Peyer's patch (tissue), 4 donors: Measurements from ENCODE around the gene ASPSCR1. TPM values are rescaled to one million over a fixed set of nuclear protein-coding genes. Genes with fewer than 3 reads are reported as not detected.

Experiments
- DNase-seq, 3 donors: peaks; one replicate each; pipeline ENCODE4 v3.0.0-alpha.2; 2017 to 2019
- H3K27ac ChIP-seq, 4 donors: fragments of 200-600 bp; sonication (generic); one replicate each; pipeline ENCODE4 v1.5.1; 2016 to 2019
- H3K27me3 ChIP-seq, 2 donors: fragments of 200-600 bp; sonication (generic); one replicate each; pipeline ENCODE4 v1.5.1; 2019
- H3K36me3 ChIP-seq, 3 donors: fragments of 200-600 bp; sonication (generic); one replicate each; pipeline ENCODE4 v1.5.1; 2016 to 2019
- H3K4me1 ChIP-seq, 4 donors: fragments of 200-600 bp; sonication (generic); one replicate each; pipeline ENCODE4 v1.5.1; 2016 to 2019
- H3K4me3 ChIP-seq, 4 donors: fragments of 200-600 bp; sonication (generic); 1 replicate in 3 of 4; 2 replicates in 1 of 4; pipeline ENCODE4 v1.5.1; 2016 to 2019; ENCODE audit warnings: mild to moderate bottlenecking in 1 of 4
- H3K9me3 ChIP-seq, 4 donors: fragments of 200-600 bp; sonication (generic); one replicate each; pipeline ENCODE4 v1.5.1; 2016 to 2019; ENCODE audit warnings: mild to moderate bottlenecking in 1 of 4
- POLR2A ChIP-seq, 2 donors: fragments of 450-650 bp; IDR thresholded peaks; one replicate each; pipeline ENCODE4 v1.5.1; 2017; ENCODE audit warnings: antibody characterized with exemption in 2 of 2, mild to moderate bottlenecking in 2 of 2, moderate library complexity in 2 of 2
- total RNA-seq, 4 donors: library from RNA; depleted of rRNA; stranded (reverse); fragments of >200 nt; gene quantifications; one replicate each; pipeline ENCODE4 v1.1.0, GENCODE V29; 2016
- TF ChIP-seq, protein P1 (sequence below), 6 experiments: fragments of 450-650 bp in 4 of 6; fragments of 200-600 bp in 2 of 6; sonication (generic) in 1 of 6; IDR thresholded peaks; one replicate each; pipeline ENCODE4 v1.5.1; 2017 to 2019; ENCODE audit warnings: antibody characterized with exemption in 6 of 6, mild to moderate bottlenecking in 3 of 6, moderate library complexity in 1 of 6

The ASPSCR1 gene
- total RNA-seq, 4 donors from 2014 or later, result 31.6 to 70.1 (median 49.9) TPM

DNA sequence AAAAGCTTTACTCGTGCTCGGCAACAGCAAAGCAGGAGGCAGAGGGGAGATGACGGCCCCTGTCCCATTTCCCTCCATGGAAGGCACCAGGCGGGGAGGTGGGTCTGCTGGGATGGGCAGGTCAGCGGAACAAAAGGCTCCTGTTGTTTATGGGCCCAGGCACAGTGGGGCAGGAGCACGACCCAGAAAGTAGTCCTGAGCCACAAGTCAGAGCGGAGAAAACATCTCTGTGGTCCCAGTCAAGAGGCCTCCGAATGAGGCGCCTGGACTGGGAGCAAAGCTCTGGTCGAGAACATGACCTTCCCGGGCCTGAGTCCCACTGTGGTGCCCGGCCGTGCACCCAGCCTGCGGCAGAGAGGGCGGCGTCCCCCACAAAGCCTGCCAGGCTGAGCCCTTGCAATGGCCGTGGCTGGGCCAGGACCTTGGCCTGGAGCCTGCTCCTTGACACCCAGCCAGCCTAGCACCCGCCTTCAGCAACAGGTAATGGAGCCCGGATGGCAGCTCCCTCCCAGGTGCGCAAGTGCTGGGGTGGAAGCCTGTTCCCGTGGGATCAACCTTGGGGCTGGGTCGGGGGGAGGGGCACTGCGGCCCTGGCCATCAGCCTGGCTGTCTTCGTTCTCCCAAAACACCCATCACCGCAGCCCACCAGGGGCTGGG is 70.6 kb downstream of the ASPSCR1 start:
- H3K4me3 ChIP-seq, result no peak overlapping the region
- TF ChIP-seq, protein P1, sequence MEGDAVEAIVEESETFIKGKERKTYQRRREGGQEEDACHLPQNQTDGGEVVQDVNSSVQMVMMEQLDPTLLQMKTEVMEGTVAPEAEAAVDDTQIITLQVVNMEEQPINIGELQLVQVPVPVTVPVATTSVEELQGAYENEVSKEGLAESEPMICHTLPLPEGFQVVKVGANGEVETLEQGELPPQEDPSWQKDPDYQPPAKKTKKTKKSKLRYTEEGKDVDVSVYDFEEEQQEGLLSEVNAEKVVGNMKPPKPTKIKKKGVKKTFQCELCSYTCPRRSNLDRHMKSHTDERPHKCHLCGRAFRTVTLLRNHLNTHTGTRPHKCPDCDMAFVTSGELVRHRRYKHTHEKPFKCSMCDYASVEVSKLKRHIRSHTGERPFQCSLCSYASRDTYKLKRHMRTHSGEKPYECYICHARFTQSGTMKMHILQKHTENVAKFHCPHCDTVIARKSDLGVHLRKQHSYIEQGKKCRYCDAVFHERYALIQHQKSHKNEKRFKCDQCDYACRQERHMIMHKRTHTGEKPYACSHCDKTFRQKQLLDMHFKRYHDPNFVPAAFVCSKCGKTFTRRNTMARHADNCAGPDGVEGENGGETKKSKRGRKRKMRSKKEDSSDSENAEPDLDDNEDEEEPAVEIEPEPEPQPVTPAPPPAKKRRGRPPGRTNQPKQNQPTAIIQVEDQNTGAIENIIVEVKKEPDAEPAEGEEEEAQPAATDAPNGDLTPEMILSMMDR (IDR thresholded peaks at IDR 0.05), result no peak
- TF ChIP-seq POLR2A (IDR thresholded peaks at IDR 0.05), result no peak
- no peak for DNase-seq
- peaks cover 0 to 31% (median 0%) of the 10 kb centered on the region in 3 donors for H3K36me3 ChIP-seq
- H3K9me3 ChIP-seq, result no peaks in the 10 kb centered on the region
- H3K4me1 ChIP-seq, result peaks cover 0 to 21% (median 20%) of the 10 kb centered on the region in 4 donors
- H3K27ac ChIP-seq, result no peak overlapping the region
- no peaks in the 10 kb centered on the region for H3K27me3 ChIP-seq

DNA sequence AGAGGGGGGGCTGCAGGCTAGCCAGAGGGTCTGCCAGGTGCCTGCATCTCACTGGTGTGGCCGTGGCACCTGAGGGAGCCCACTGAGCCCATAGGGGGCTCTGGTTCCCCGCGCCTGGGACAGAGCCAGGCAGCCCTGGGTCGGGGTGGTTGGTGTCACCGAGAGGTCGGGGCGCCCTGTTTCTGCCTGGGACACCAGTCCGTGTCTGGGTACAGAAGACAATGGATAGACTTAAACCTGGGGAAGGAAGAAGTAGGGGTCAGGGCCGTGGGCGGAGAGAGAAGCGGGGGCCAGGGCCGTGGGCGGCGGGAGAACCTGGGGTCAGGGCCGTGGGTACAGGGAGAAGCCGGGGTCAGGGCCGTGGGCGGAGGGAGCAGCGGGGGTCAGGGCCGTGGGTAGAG is 71.1 kb downstream of the ASPSCR1 start:
- Histone ChIP-seq H3K9me3 (no peaks in the 10 kb centered on the region), H3K27ac (no peak overlapping the region), H3K27me3 (no peaks in the 10 kb centered on the region), H3K4me3 (no peak overlapping the region), H3K4me1 (peaks cover 0 to 27% (median 23%) of the 10 kb centered on the region in 4 donors), H3K36me3 (peaks cover 0 to 32% (median 0%) of the 10 kb centered on the region in 3 donors)
- no peak for TF ChIP-seq POLR2A (IDR thresholded peaks at IDR 0.05)
- TF ChIP-seq, protein P1 (IDR thresholded peaks at IDR 0.05), result no peak
- no peak for DNase-seq

DNA sequence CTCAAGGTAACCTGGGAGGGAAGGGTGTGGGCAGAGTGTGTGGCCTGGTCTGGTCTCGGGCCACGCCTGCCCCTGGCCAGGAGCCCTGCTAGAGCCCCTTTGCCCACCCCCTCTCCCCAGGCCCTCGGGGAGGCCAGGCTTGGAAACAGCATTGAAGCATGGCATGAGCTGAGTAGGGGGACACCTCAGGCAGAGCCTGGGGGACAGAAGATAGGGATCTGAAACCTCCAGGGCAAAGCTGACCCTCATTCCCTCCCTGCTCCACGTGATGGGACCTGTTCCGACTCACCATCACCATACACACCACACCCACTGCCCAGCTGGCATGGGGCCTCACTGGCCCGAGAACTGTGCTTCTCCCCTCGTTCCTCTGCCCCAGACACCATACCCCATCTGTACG is 71.7 kb downstream of the ASPSCR1 start:
- Histone ChIP-seq H3K27me3 (no peaks in the 10 kb centered on the region), H3K27ac (no peak overlapping the region), H3K9me3 (no peaks in the 10 kb centered on the region), H3K4me1 (peaks cover 0 to 31% (median 23%) of the 10 kb centered on the region in 4 donors), H3K4me3 (no peak overlapping the region), H3K36me3 (peaks cover 0 to 37% (median 0%) of the 10 kb centered on the region in 3 donors)
- TF ChIP-seq, protein P1 (IDR thresholded peaks at IDR 0.05), result no peak
- TF ChIP-seq POLR2A (IDR thresholded peaks at IDR 0.05), result no peak
- no peak for DNase-seq

DNA sequence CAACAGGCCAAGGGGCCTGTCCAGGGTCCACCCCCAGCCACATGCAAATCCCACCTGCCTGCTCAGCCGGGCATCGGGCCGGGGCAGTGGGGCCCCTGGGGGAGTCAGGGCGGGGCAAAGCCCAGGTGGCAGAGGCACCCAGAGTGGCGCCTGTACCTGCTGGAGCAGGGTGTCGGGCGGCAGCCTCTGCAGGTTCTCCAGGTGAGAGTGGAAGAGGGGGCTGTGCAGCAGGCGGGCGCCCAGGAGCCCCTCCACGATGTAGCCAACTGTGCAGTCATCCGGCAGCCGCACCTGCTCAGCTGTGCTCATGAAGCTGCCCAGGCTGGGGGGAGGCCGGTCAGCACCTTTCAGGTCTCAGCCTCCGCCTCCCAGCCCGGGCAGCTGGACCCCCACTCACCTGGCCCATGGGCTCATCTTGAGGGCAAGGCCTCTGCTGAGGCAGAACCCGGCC is 72.1 kb downstream of the ASPSCR1 start:
- no peak for TF ChIP-seq POLR2A (IDR thresholded peaks at IDR 0.05)
- TF ChIP-seq, protein P1 (IDR thresholded peaks at IDR 0.05), result no peak
- no peaks in the 10 kb centered on the region for H3K27me3 ChIP-seq
- H3K9me3 ChIP-seq, result no peaks in the 10 kb centered on the region
- no peak overlapping the region for H3K4me3 ChIP-seq
- peaks cover 0 to 42% (median 0%) of the 10 kb centered on the region in 3 donors for H3K36me3 ChIP-seq
- peaks cover 0 to 31% (median 23%) of the 10 kb centered on the region in 4 donors for H3K4me1 ChIP-seq
- no peak overlapping the region for H3K27ac ChIP-seq
- no peak for DNase-seq

DNA sequence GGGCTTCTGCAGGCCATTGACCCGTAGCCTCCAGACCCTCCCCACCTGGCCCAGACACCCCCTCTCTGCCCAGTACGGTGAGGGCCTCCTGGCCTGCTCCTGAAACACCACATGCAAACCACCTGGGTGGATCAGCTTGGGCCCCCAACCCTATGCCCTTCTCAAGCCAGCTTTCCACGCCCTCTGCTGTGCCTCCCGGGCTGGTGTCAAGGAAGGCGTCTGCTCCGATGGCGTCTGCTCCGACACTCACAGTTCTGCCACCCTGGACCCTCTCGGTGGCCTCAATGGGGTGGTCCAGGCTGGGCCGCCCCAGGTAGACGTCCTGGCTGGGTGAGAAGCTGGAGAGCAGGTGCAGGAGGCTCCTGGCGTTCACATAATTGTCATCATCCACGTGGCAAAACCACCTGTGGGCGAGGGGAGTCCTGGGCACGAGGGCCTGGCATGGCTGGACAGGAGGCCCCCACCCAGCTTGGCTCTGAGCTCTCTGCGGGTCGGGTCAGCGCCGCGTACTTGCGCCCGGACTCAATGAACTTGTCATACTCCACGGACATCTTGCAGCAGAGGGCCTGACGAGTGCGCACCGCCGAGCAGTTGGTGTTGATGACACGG is 72.8 kb downstream of the ASPSCR1 start:
- H3K27ac ChIP-seq, result no peak overlapping the region
- peaks cover 0 to 49% (median 0%) of the 10 kb centered on the region in 3 donors for H3K36me3 ChIP-seq

More for the DNA sequence above, 72.8 kb downstream of the ASPSCR1 start:
- peak overlapping the region in 3 of 4 donors; percentile 94 to 98 (median 96) for H3K4me3 ChIP-seq
- no peak for DNase-seq
- TF ChIP-seq, protein P1 (IDR thresholded peaks at IDR 0.05), result no peak
- no peak for TF ChIP-seq POLR2A (IDR thresholded peaks at IDR 0.05)
- H3K27me3 ChIP-seq, result no peaks in the 10 kb centered on the region
- no peaks in the 10 kb centered on the region for H3K9me3 ChIP-seq
- peaks cover 0 to 31% (median 23%) of the 10 kb centered on the region in 4 donors for H3K4me1 ChIP-seq
